ENCODE measurements around the gene ORM2. TPM values are rescaled to one million over a fixed set of nuclear protein-coding genes. Genes with fewer than 3 reads are reported as not detected.
A peak's percentile ranks its signal among the peaks of the same experiment; 100 is the strongest.

The ORM2 gene
- total and polyA plus RNA-seq, 2 of the 8 experiments (the other 6 are each of a cell fraction or from before 2014, with no cell fraction given): 1.3 TPM; not detected in 1

- DNase-seq (ENCODE audit: low read depth in 1 of 2, low spot score in 2 of 2) (peak in 1 of 2 experiments; percentile 2), FAIRE-seq (no peak)
- no peak overlapping the region for H2AK5ac ChIP-seq (ENCODE audit: low read depth, low read length)
- no peak overlapping the region for H4K5ac ChIP-seq (ENCODE audit: insufficient read length, low read depth, low read length)
- H3K9me3 ChIP-seq (ENCODE audit: insufficient read depth in 2 of 2, low read depth in 1 of 2, low read length in 1 of 2): no peaks in the 10 kb centered on the region
- H3K27me3 ChIP-seq (replicated peaks in 1 of 4; ENCODE audit: control insufficient read depth in 3 of 4, extremely low read depth in 1 of 4, insufficient read depth in 3 of 4, low read length in 3 of 4): no peaks in the 10 kb centered on the region
- no peak overlapping the region for H2BK12ac ChIP-seq (ENCODE audit: low read depth, low read length)
- H2BK120ac ChIP-seq (replicated peaks; ENCODE audit: low read depth, low read length): no peak overlapping the region
- POLR2A ChIA-PET (ENCODE audit: partially characterized antibody): interaction anchor here (0.7 kb wide), 1 partner anchor 21 kb away, joined by 3 read pairs; no protein-coding TSS in a partner anchor
- H3K4ac ChIP-seq (replicated peaks; ENCODE audit: insufficient read length, low read depth, low read length): no peak overlapping the region
- 92% methylated on average over 8 of the region's 8 CpGs; no CpG with 5 or more reads in 1 of the 2 experiments for WGBS, 2 experiments (ENCODE audit: extremely low coverage in 1 of 2, insufficient coverage in 1 of 2, insufficient read length in 1 of 2, insufficient replicate concordance in 2 of 2, low coverage in 1 of 2, low lambda C conversion rate in 2 of 2, missing lambda C conversion rate in 1 of 2)
- no peak overlapping the region for H3K56ac ChIP-seq (replicated peaks; ENCODE audit: insufficient read length, low read depth, low read length)
- no peak overlapping the region for H2BK15ac ChIP-seq (ENCODE audit: low read length)
- no peak overlapping the region for H3K4me3 ChIP-seq (ENCODE audit: extremely low read depth in 1 of 4, insufficient read depth in 2 of 4, low read depth in 3 of 4, low read length in 4 of 4)
- H2BK20ac ChIP-seq (ENCODE audit: low read length): no peak overlapping the region
- H3K4me2 ChIP-seq (ENCODE audit: insufficient read depth in 1 of 2, low read depth in 2 of 2, low read length in 2 of 2): no peak overlapping the region
- no peak overlapping the region for H3K23ac ChIP-seq (ENCODE audit: insufficient read length)
- no peak overlapping the region for H3K9ac ChIP-seq (replicated peaks in 1 of 4; ENCODE audit: extremely low read depth in 1 of 4, low read depth in 3 of 4, low read length in 3 of 4)
- H3K36me3 ChIP-seq (ENCODE audit: control insufficient read depth in 2 of 4, insufficient read depth in 4 of 4, low read length in 3 of 4): no peaks in the 10 kb centered on the region
- H3K18ac ChIP-seq (ENCODE audit: extremely low read depth, low read length): no peak overlapping the region
- no peaks in the 10 kb centered on the region for H3K79me2 ChIP-seq (ENCODE audit: control insufficient read depth in 1 of 2, insufficient read depth in 2 of 2, low read length in 2 of 2)
- no peak overlapping the region for H4K91ac ChIP-seq (replicated peaks; ENCODE audit: insufficient read length, low read length)
- no peaks in the 10 kb centered on the region for H3K79me1 ChIP-seq (ENCODE audit: low read depth, low read length)
- no peaks in the 10 kb centered on the region for H4K20me1 ChIP-seq (replicated peaks in 1 of 2; ENCODE audit: control insufficient read depth in 1 of 2, insufficient read depth in 2 of 2, low read length in 2 of 2)
- no peak overlapping the region for H2BK5ac ChIP-seq (ENCODE audit: low read depth, low read length)
- H3K27ac ChIP-seq (ENCODE audit: low read depth, low read length): no peak overlapping the region
- no peak overlapping the region for H3K14ac ChIP-seq (ENCODE audit: insufficient read length)
- H3K4me1 ChIP-seq (replicated peaks in 1 of 4; ENCODE audit: control insufficient read depth in 3 of 4, insufficient read depth in 4 of 4, low read length in 3 of 4): no peaks in the 10 kb centered on the region
- no peak overlapping the region for H4K8ac ChIP-seq (ENCODE audit: extremely low read depth, insufficient read depth, low read length)
- peaks cover 1% of the 10 kb centered on the region; the same call in 1 of the 2 replicates for H3K23me2 ChIP-seq (ENCODE audit: low read depth, low read length)
- TF ChIP-seq BCL11A (IDR thresholded peaks at IDR 0.05; ENCODE audit: low read depth in 2 of 2, low read length in 2 of 2): no peak
- no peak for TF ChIP-seq E2F6 (IDR thresholded peaks at IDR 0.05)
- no peak for TF ChIP-seq RBBP5 (IDR thresholded peaks at IDR 0.05; ENCODE audit: borderline replicate concordance, low read depth, low read length)
- CTCF ChIA-PET (ENCODE audit: partially characterized antibody): interaction anchor here (1.0 to 4.6 kb wide), 3 partner anchors 25 to 233 kb away, joined by 3 to 29 read pairs (median 5); partner anchors contain the start of gene COL27A1
- no peak overlapping the region for H2AFZ ChIP-seq (ENCODE audit: low read length)
Observed at GRCh38 chr9:114315723-114316363, 13.8 kb upstream of the ORM2 start.
